H1 (cell line): ENCODE measurements around the gene EPHA3. TPM values are rescaled to one million over a fixed set of nuclear protein-coding genes. Genes with fewer than 3 reads are reported as not detected.

ENCODE experiments used
- CTCF ChIA-PET: fragments of 300-600 bp; sonication (Branson Sonifier 250); formaldehyde crosslinking; loops from one replicate; lab custom pipeline; 2021; ENCODE audit not compliant: partially characterized antibody; lab: Charles Lee
- POLR2A ChIA-PET: fragments of 300-600 bp; sonication (Branson Sonifier 250); formaldehyde crosslinking; loops from one replicate; lab custom pipeline; 2021; ENCODE audit warnings: inconsistent platforms; ENCODE audit not compliant: partially characterized antibody; lab: Charles Lee
- DNase-seq, 2 experiments: peaks; one replicate each; pipeline versions ENCODE4 v3.0.0 to v3.0.0-alpha.2; 2010 to 2022; ENCODE audit warnings: low spot score in 2 of 2, low read depth in 1 of 2, mixed read lengths in 1 of 2
- FAIRE-seq: peaks from 2 replicates; lab custom pipeline; 2011; peaks lifted over from hg19 to GRCh38; lab: Jason Lieb, UNC
- H2AFZ ChIP-seq: 2 replicates; pipeline ENCODE4 v1.8.1; 2012; ENCODE audit warnings: low read length, inconsistent platforms
- H2AK5ac ChIP-seq: 2 replicates; pipeline ENCODE4 v1.6.1; 2013; ENCODE audit warnings: low read depth, low read length
- H2BK120ac ChIP-seq: replicated peaks from 2 replicates; pipeline ENCODE3; 2013; ENCODE audit warnings: low read depth, low read length, inconsistent platforms
- H2BK12ac ChIP-seq: 2 replicates; pipeline ENCODE4 v1.6.1; 2013; ENCODE audit warnings: low read depth, low read length
- H2BK15ac ChIP-seq: 2 replicates; pipeline ENCODE4 v1.6.1; 2013; ENCODE audit warnings: low read length
- H2BK20ac ChIP-seq: 2 replicates; pipeline ENCODE4 v1.6.1; 2013; ENCODE audit warnings: low read length
- H2BK5ac ChIP-seq: 2 replicates; pipeline ENCODE4 v1.6.1; 2013; ENCODE audit warnings: low read depth, low read length
- H3K14ac ChIP-seq: 2 replicates; pipeline ENCODE4 v1.6.1; 2013; ENCODE audit warnings: inconsistent platforms; ENCODE audit not compliant: insufficient read length
- H3K18ac ChIP-seq: 2 replicates; pipeline ENCODE4 v1.6.1; 2013; ENCODE audit warnings: low read length; ENCODE audit errors: extremely low read depth
- H3K23ac ChIP-seq: 2 replicates; pipeline ENCODE4 v1.6.1; 2013; ENCODE audit warnings: inconsistent platforms; ENCODE audit not compliant: insufficient read length
- H3K23me2 ChIP-seq: 2 replicates; pipeline ENCODE4 v1.6.1; 2013; ENCODE audit warnings: low read depth, low read length
- H3K27ac ChIP-seq: 2 replicates; pipeline ENCODE4 v1.6.1; 2011; ENCODE audit warnings: low read depth, low read length, inconsistent platforms
- H3K27me3 ChIP-seq, 4 experiments: replicated peaks in 1 of 4; 1 replicate in 1 of 4; 2 replicates in 3 of 4; pipeline versions ENCODE4 v1.6.1 to v1.8.1; 2011 to 2013; ENCODE audit warnings: low read length in 3 of 4, mild to moderate bottlenecking in 3 of 4, inconsistent platforms in 2 of 4, mixed read lengths in 2 of 4, moderate library complexity in 1 of 4; ENCODE audit not compliant: control insufficient read depth in 3 of 4, insufficient read depth in 3 of 4; ENCODE audit errors: extremely low read depth in 1 of 4
- H3K36me3 ChIP-seq, 4 experiments: 2 replicates each; pipeline versions ENCODE4 v1.6.1 to v1.8.1; 2011 to 2013; ENCODE audit warnings: mild to moderate bottlenecking in 4 of 4, low read length in 3 of 4, moderate library complexity in 2 of 4, control low read depth in 1 of 4, inconsistent platforms in 1 of 4; ENCODE audit not compliant: insufficient read depth in 4 of 4, control insufficient read depth in 2 of 4
- H3K4ac ChIP-seq: replicated peaks from 2 replicates; pipeline ENCODE3; 2013; ENCODE audit warnings: low read length, low read depth, mixed read lengths, inconsistent platforms; ENCODE audit not compliant: insufficient read length
- H3K4me1 ChIP-seq, 4 experiments: replicated peaks in 1 of 4; 1 replicate in 1 of 4; 2 replicates in 3 of 4; pipeline versions ENCODE4 v1.6.1 to v1.8.1; 2011 to 2013; ENCODE audit warnings: low read length in 3 of 4, inconsistent platforms in 2 of 4, mixed read lengths in 1 of 4; ENCODE audit not compliant: insufficient read depth in 4 of 4, control insufficient read depth in 3 of 4
- H3K4me2 ChIP-seq, 2 experiments: 2 replicates each; pipeline versions ENCODE4 v1.6.1 to v1.8.1; 2011 to 2013; ENCODE audit warnings: low read depth in 2 of 2, low read length in 2 of 2, control low read depth in 1 of 2, inconsistent platforms in 1 of 2, mild to moderate bottlenecking in 1 of 2; ENCODE audit not compliant: insufficient read depth in 1 of 2
- H3K4me3 ChIP-seq, 4 experiments: fragments of 200-600, 300-600 bp in 1 of 4; sonication (generic), shearing (Covaris generic), sonication (Bioruptor Twin) in 1 of 4; 2 replicates each; pipeline versions ENCODE4 v1.5.1 to v1.8.1; 2011 to 2016; ENCODE audit warnings: low read length in 4 of 4, low read depth in 3 of 4, control low read depth in 2 of 4, inconsistent platforms in 2 of 4, mild to moderate bottlenecking in 2 of 4, mixed read lengths in 1 of 4, moderate library complexity in 1 of 4; ENCODE audit not compliant: insufficient read depth in 2 of 4; ENCODE audit errors: extremely low read depth in 1 of 4
- H3K56ac ChIP-seq: replicated peaks from 2 replicates; pipeline ENCODE3; 2013; ENCODE audit warnings: low read depth, mild to moderate bottlenecking, mixed read lengths, low read length, inconsistent platforms; ENCODE audit not compliant: insufficient read length
- H3K79me1 ChIP-seq: 2 replicates; pipeline ENCODE4 v1.6.1; 2013; ENCODE audit warnings: low read depth, low read length, control low read depth
- H3K79me2 ChIP-seq, 2 experiments: 2 replicates each; pipeline versions ENCODE4 v1.6.1 to v1.8.1; 2012 to 2013; ENCODE audit warnings: low read length in 2 of 2, mild to moderate bottlenecking in 2 of 2, inconsistent platforms in 1 of 2; ENCODE audit not compliant: insufficient read depth in 2 of 2, control insufficient read depth in 1 of 2
- H3K9ac ChIP-seq, 4 experiments: replicated peaks in 1 of 4; 1 replicate in 1 of 4; 2 replicates in 3 of 4; pipeline versions ENCODE4 v1.6.1 to v1.8.1; 2011 to 2013; ENCODE audit warnings: low read depth in 3 of 4, low read length in 3 of 4, control low read depth in 2 of 4, mild to moderate bottlenecking in 2 of 4, moderate library complexity in 2 of 4, inconsistent platforms in 1 of 4; ENCODE audit errors: extremely low read depth in 1 of 4
- H3K9me3 ChIP-seq, 2 experiments: 2 replicates each; pipeline versions ENCODE4 v1.6.1 to v1.8.1; 2012 to 2013; ENCODE audit warnings: mild to moderate bottlenecking in 2 of 2, moderate library complexity in 2 of 2, control low read depth in 1 of 2, inconsistent platforms in 1 of 2, low read depth in 1 of 2, low read length in 1 of 2, mixed read lengths in 1 of 2; ENCODE audit not compliant: insufficient read depth in 2 of 2
- H4K20me1 ChIP-seq, 2 experiments: replicated peaks in 1 of 2; 2 replicates each; pipeline versions ENCODE3 to v1.8.1; 2011 to 2013; ENCODE audit warnings: inconsistent platforms in 2 of 2, low read length in 2 of 2, mild to moderate bottlenecking in 1 of 2; ENCODE audit not compliant: insufficient read depth in 2 of 2, control insufficient read depth in 1 of 2
- H4K5ac ChIP-seq: 2 replicates; pipeline ENCODE4 v1.6.1; 2013; ENCODE audit warnings: low read length, low read depth, mixed read lengths, inconsistent platforms; ENCODE audit not compliant: insufficient read length
- H4K8ac ChIP-seq: 2 replicates; pipeline ENCODE4 v1.8.0; 2013; ENCODE audit warnings: mild to moderate bottlenecking, moderate library complexity, low read length, inconsistent platforms; ENCODE audit not compliant: insufficient read depth; ENCODE audit errors: extremely low read depth
- H4K91ac ChIP-seq: replicated peaks from 2 replicates; pipeline ENCODE3; 2013; ENCODE audit warnings: low read length, mixed read lengths, inconsistent platforms; ENCODE audit not compliant: insufficient read length
- ATF2 ChIP-seq: IDR thresholded peaks from 2 replicates; pipeline ENCODE4 v1.6.1; 2012; ENCODE audit warnings: low read length, inconsistent platforms
- ATF3 ChIP-seq: IDR thresholded peaks from 2 replicates; pipeline ENCODE4 v1.6.1; 2011; ENCODE audit warnings: low read depth, mild to moderate bottlenecking, low read length; ENCODE audit not compliant: insufficient read depth
- CBX5 ChIP-seq: fragments of 300-800, 300-1000 bp; sonication (generic); IDR thresholded peaks from 2 replicates; pipeline ENCODE4 v1.7.1; 2016; ENCODE audit warnings: antibody characterized with exemption, low read length, low read depth
- CTCF ChIP-seq, 3 experiments: IDR thresholded peaks; 1 replicate in 2 of 3; 2 replicates in 1 of 3; pipeline versions ENCODE4 v1.5.1 to v1.6.1; 2011; ENCODE audit warnings: low read length in 3 of 3, mild to moderate bottlenecking in 3 of 3, inconsistent platforms in 2 of 3, low read depth in 1 of 3, moderate library complexity in 1 of 3; ENCODE audit not compliant: insufficient read depth in 1 of 3; ENCODE audit errors: control extremely low read depth in 1 of 3
- JUN ChIP-seq: IDR thresholded peaks from 2 replicates; pipeline ENCODE4 v1.6.1; 2011; ENCODE audit warnings: low read depth, mild to moderate bottlenecking, improper control_type of control experiment, low read length
- KDM4A ChIP-seq: IDR thresholded peaks from one replicate; pipeline ENCODE4 v1.7.1; 2012; ENCODE audit warnings: low read depth, mild to moderate bottlenecking, moderate library complexity, low read length, inconsistent platforms; ENCODE audit not compliant: severe bottlenecking
- POLR2AphosphoS5 ChIP-seq: IDR thresholded peaks from 2 replicates; pipeline ENCODE4 v1.6.1; 2011; ENCODE audit warnings: low read depth, low read length
- SAP30 ChIP-seq: fragments of 300-600 bp; sonication (generic); IDR thresholded peaks from 2 replicates; pipeline ENCODE4 v1.7.1; 2012; ENCODE audit warnings: low read length, moderate library complexity, mild to moderate bottlenecking, inconsistent platforms; ENCODE audit not compliant: insufficient read depth, insufficient replicate concordance
- TEAD4 ChIP-seq: IDR thresholded peaks from 2 replicates; pipeline ENCODE4 v1.6.1; 2012; ENCODE audit warnings: low read depth, low read length, inconsistent platforms, mixed read lengths
- WGBS, 2 experiments: shearing (Covaris generic) in 1 of 2; methylation state at CpG; one replicate each; pipeline versions ENCODE4 v1.1.6 to v1.1.7; 2013 to 2015; ENCODE audit warnings: low lambda C conversion rate in 2 of 2, mixed read lengths in 2 of 2, inconsistent platforms in 1 of 2, low coverage in 1 of 2, missing lambda C conversion rate in 1 of 2; ENCODE audit not compliant: insufficient replicate concordance in 2 of 2, insufficient coverage in 1 of 2, insufficient read length in 1 of 2; ENCODE audit errors: extremely low coverage in 1 of 2, missing lambda C conversion rate in 1 of 2; 5-methylcytosine and 5-hydroxymethylcytosine counted together
- polyA plus RNA-seq, 7 experiments: library from polyadenylated mRNA; depleted of rRNA in 3 of 7; stranded (reverse) in 5 of 7; unstranded in 2 of 7; fragments of >200 nt in 5 of 7; fragments of 200-250 nt in 2 of 7; gene quantifications; 1 replicate in 5 of 7; 2 replicates in 1 of 7; 4 replicates in 1 of 7; pipeline versions ENCODE4 v1.2.1 to v1.2.3, GENCODE V29; 2011 to 2013; ENCODE audit warnings: missing spikeins in 2 of 7, mixed read lengths in 2 of 7
- total RNA-seq: library from RNA; stranded (reverse); fragmentation: NEBNext Ultra II Directional; extraction: Animal tissue kit (Norgen Biotek cat#: 25700); gene quantifications from 2 replicates; pipeline ENCODE4 v1.2.1, GENCODE V29; 2021

The EPHA3 gene
- total and polyA plus RNA-seq, 2 of the 8 experiments (the other 6 are each of a cell fraction or from before 2014, with no cell fraction given) = 0.09 to 0.22 TPM

GRCh38 chr3:89300981-89301380 lies 193.6 kb downstream of the EPHA3 start:
- Histone ChIP-seq H2BK12ac (no peak overlapping the region), H4K91ac (no peak overlapping the region), H3K9ac (no peak overlapping the region), H3K14ac (no peak overlapping the region), H2BK15ac (no peak overlapping the region), H4K8ac (no peak overlapping the region), H3K56ac (no peak overlapping the region), H3K27ac (no peak overlapping the region), H3K79me1 (no peaks in the 10 kb centered on the region), H2BK120ac (no peak overlapping the region), H3K79me2 (no peaks in the 10 kb centered on the region), H4K5ac (no peak overlapping the region), H3K4me1 (no peaks in the 10 kb centered on the region), H3K9me3 (no peaks in the 10 kb centered on the region), H3K4me3 (no peak overlapping the region), H2AK5ac (no peak overlapping the region), H3K23ac (no peak overlapping the region), H2AFZ (no peak overlapping the region), H3K23me2 (no peaks in the 10 kb centered on the region), H3K36me3 (no peaks in the 10 kb centered on the region), H3K18ac (no peak overlapping the region), H2BK5ac (no peak overlapping the region), H2BK20ac (no peak overlapping the region), H4K20me1 (no peaks in the 10 kb centered on the region), H3K4me2 (no peak overlapping the region), H3K4ac (no peak overlapping the region), H3K27me3 (no peaks in the 10 kb centered on the region)
- no peak for FAIRE-seq
- ChIA-PET POLR2A (no interaction called here), CTCF (no interaction called here)
- WGBS, 2 experiments = 86% methylated on average over 2 of the region's 2 CpGs; no CpG with 5 or more reads in 1 of the 2 experiments
- DNase-seq = no peak
- TF ChIP-seq KDM4A (no peak), CTCF (IDR thresholded peaks at IDR 0.05; ENCODE audit: control extremely low read depth in 1 of 3, insufficient read depth in 1 of 3, low read depth in 1 of 3, low read length in 3 of 3) (no peak), ATF2 (no peak), ATF3 (no peak), TEAD4 (no peak), JUN (no peak), SAP30 (no peak), POLR2AphosphoS5 (no peak), CBX5 (no peak)
